Measurements from ENCODE around the gene DHX16. TPM values are rescaled to one million over a fixed set of nuclear protein-coding genes. Genes with fewer than 3 reads are reported as not detected.

Gene DHX16
- total RNA-seq, 5 donors from 2014 or later (not counting 1 experiment from before 2014, with no cell fraction given): 29.0 to 51.9 (median 46.2) TPM

GRCh38 chr6:30644769-30645168, 28.0 kb downstream of the DHX16 start:
- DNase-seq (no peak), ATAC-seq (replicated peaks in 1 of 4) (no peak)
- peaks cover 38 to 42% (median 42%) of the 10 kb centered on the region in 3 donors for H3K4me1 Mint-ChIP-seq
- Histone ChIP-seq H3K4me3 (ENCODE audit: control insufficient read depth in 1 of 2, extremely low read depth in 1 of 2, low read length in 1 of 2) (no peak overlapping the region), H3K4me1 (ENCODE audit: control insufficient read depth in 1 of 2, extremely low read depth in 1 of 2, insufficient read depth in 2 of 2, low read length in 2 of 2) (peaks cover 21 to 46% of the 10 kb centered on the region in 2 experiments), H3K27me3 (replicated peaks in 1 of 2; ENCODE audit: control insufficient read depth in 2 of 2, extremely low read depth in 1 of 2, insufficient read depth in 2 of 2, low read length in 1 of 2) (no peaks in the 10 kb centered on the region), H3K9me3 (no peaks in the 10 kb centered on the region), H3K36me3 (ENCODE audit: control insufficient read depth in 2 of 2, extremely low read depth in 1 of 2, insufficient read depth in 1 of 2, low read length in 1 of 2) (peaks cover 0 to 11% of the 10 kb centered on the region in 2 donors), H3K27ac (ENCODE audit: low read length) (no peak overlapping the region)
- no peaks in the 10 kb centered on the region for H3K9me3 Mint-ChIP-seq
- POLR2A ChIA-PET: no interaction called here
- H3K27me3 Mint-ChIP-seq: no peaks in the 10 kb centered on the region
- H3K27ac Mint-ChIP-seq: peak overlapping the region in 1 of 2 donors; percentile 34
- CTCF ChIA-PET: interaction anchor here in 1 of 2 donors (0.6 kb wide), 2 partner anchors 46 to 162 kb away, joined by 3 to 4 read pairs; no protein-coding TSS in a partner anchor
- H3K36me3 Mint-ChIP-seq: peaks cover 3% of the 10 kb centered on the region
- WGBS (ENCODE audit: insufficient coverage): 90% methylated on average over 5 of the region's 5 CpGs
- H3K4me3 Mint-ChIP-seq: no peak overlapping the region

GRCh38 chr6:30643656-30644055, 29.1 kb downstream of the DHX16 start:
- H3K27ac ChIP-seq (ENCODE audit: low read length): no peak overlapping the region
- H3K4me1 ChIP-seq (ENCODE audit: control insufficient read depth in 1 of 2, extremely low read depth in 1 of 2, insufficient read depth in 2 of 2, low read length in 2 of 2): peaks cover 21 to 42% of the 10 kb centered on the region in 2 experiments
- ChIA-PET CTCF (interaction anchor here in 1 of 2 donors (0.6 kb wide), 1 partner anchor 187 kb away, joined by 4 read pairs; no protein-coding TSS in a partner anchor), POLR2A (interaction anchor here in 1 of 2 donors (0.5 kb wide), 1 partner anchor 1039 kb away, joined by 7 read pairs; no protein-coding TSS in a partner anchor)
- peaks cover 34 to 40% (median 38%) of the 10 kb centered on the region in 3 donors for H3K4me1 Mint-ChIP-seq
- peak overlapping the region in 1 of 2 donors; percentile 34 for H3K27ac Mint-ChIP-seq
- no peak overlapping the region for H3K4me3 ChIP-seq (ENCODE audit: control insufficient read depth in 1 of 2, extremely low read depth in 1 of 2, low read length in 1 of 2)
- no peak for DNase-seq
- H3K36me3 Mint-ChIP-seq: peaks cover 3% of the 10 kb centered on the region
- H3K27me3 Mint-ChIP-seq: no peaks in the 10 kb centered on the region
- no peaks in the 10 kb centered on the region for H3K9me3 ChIP-seq
- no peaks in the 10 kb centered on the region for H3K9me3 Mint-ChIP-seq
- ATAC-seq (replicated peaks in 1 of 4): no peak
- H3K36me3 ChIP-seq (ENCODE audit: control insufficient read depth in 2 of 2, extremely low read depth in 1 of 2, insufficient read depth in 1 of 2, low read length in 1 of 2): peaks cover 0 to 11% of the 10 kb centered on the region in 2 donors
- WGBS (ENCODE audit: insufficient coverage): no CpG with 5 or more reads among the region's 2 CpGs
- no peaks in the 10 kb centered on the region for H3K27me3 ChIP-seq (replicated peaks in 1 of 2; ENCODE audit: control insufficient read depth in 2 of 2, extremely low read depth in 1 of 2, insufficient read depth in 2 of 2, low read length in 1 of 2)
- H3K4me3 Mint-ChIP-seq: no peak overlapping the region

DNA sequence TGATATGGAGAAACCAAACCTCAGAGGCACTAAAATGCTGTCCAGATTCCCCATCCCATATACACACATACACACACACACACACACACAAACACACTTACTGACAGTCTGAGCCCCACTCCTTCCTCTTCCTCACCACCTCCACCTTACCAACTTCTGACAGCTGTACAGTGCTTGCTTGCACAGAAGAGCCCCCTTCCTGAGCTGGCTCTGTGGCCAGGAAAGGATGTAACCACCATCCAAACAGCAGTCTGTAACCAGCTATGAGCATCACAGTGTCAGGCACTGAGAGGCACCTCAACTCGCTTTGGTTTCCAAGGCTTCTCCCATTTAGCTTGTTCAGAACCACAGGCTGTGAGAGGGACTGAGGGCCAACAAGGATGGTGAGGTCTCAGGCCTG, 31.8 kb downstream of the DHX16 start:
- peak overlapping the region; percentile 61 to 89 for H3K27ac Mint-ChIP-seq
- Histone ChIP-seq H3K4me1 (ENCODE audit: control insufficient read depth in 1 of 2, extremely low read depth in 1 of 2, insufficient read depth in 2 of 2, low read length in 2 of 2) (peaks cover 12 to 21% of the 10 kb centered on the region in 2 experiments), H3K27ac (ENCODE audit: low read length) (no peak overlapping the region), H3K36me3 (ENCODE audit: control insufficient read depth in 2 of 2, extremely low read depth in 1 of 2, insufficient read depth in 1 of 2, low read length in 1 of 2) (peaks cover 4 to 11% of the 10 kb centered on the region in 2 donors), H3K27me3 (replicated peaks in 1 of 2; ENCODE audit: control insufficient read depth in 2 of 2, extremely low read depth in 1 of 2, insufficient read depth in 2 of 2, low read length in 1 of 2) (no peaks in the 10 kb centered on the region), H3K9me3 (no peaks in the 10 kb centered on the region), H3K4me3 (ENCODE audit: control insufficient read depth in 1 of 2, extremely low read depth in 1 of 2, low read length in 1 of 2) (no peak overlapping the region)
- WGBS (ENCODE audit: insufficient coverage): no CpG with 5 or more reads among the region's 1 CpG
- DNase-seq (peak in 6 of 35 experiments; percentile 6 to 13 (median 10)), ATAC-seq (replicated peaks in 1 of 4) (peak; percentile 59 to 83 (median 75))
- peak overlapping the region in 1 of 3 donors; percentile 25 for H3K4me3 Mint-ChIP-seq
- peaks cover 3% of the 10 kb centered on the region for H3K36me3 Mint-ChIP-seq
- ChIA-PET CTCF (interaction anchor here in 1 of 2 donors (0.9 kb wide), 1 partner anchor 90 kb away, joined by 3 read pairs; no protein-coding TSS in a partner anchor), POLR2A (interaction anchor here in 1 of 2 donors (0.8 to 1.1 kb wide), 3 partner anchors 7 to 30 kb away, joined by 3 to 4 read pairs (median 3); no protein-coding TSS in a partner anchor)
- no peaks in the 10 kb centered on the region for H3K27me3 Mint-ChIP-seq
- peaks cover 19 to 26% (median 25%) of the 10 kb centered on the region in 3 donors for H3K4me1 Mint-ChIP-seq
- no peaks in the 10 kb centered on the region for H3K9me3 Mint-ChIP-seq

GRCh38 chr6:30640481-30640880, 32.3 kb downstream of the DHX16 start:
- peak in 3 of 4 experiments; percentile 42 to 68 (median 43) for ATAC-seq (replicated peaks in 1 of 4)
- POLR2A ChIA-PET: interaction anchor here in 1 of 2 donors (0.8 kb wide), 1 partner anchor 28 kb away, joined by 3 read pairs; no protein-coding TSS in a partner anchor
- no peaks in the 10 kb centered on the region for H3K27me3 Mint-ChIP-seq

DNA sequence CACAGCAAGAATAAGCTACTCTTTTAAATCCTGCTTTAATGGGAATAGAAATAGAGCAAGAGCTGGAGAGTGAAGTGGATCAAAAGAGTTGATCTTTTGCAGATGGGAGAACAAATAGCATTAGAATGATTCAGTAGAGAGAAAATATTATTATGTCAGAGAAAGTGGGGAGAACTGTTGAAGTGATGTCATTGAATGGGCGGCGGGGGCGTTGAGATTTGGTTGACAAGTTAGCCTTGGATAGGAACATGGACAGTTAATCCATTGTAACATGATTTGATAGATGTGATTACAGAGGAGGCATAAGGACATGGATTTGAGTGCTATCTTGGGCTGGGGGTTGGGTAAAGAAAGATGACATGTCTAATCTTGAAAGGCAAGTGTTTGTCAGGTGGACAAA, 37.0 kb downstream of the DHX16 start:
- Histone ChIP-seq H3K27me3 (replicated peaks in 1 of 2; ENCODE audit: control insufficient read depth in 2 of 2, extremely low read depth in 1 of 2, insufficient read depth in 2 of 2, low read length in 1 of 2) (no peaks in the 10 kb centered on the region), H3K27ac (ENCODE audit: low read length) (no peak overlapping the region), H3K36me3 (ENCODE audit: control insufficient read depth in 2 of 2, extremely low read depth in 1 of 2, insufficient read depth in 1 of 2, low read length in 1 of 2) (peaks cover 9 to 10% of the 10 kb centered on the region in 2 donors), H3K4me1 (ENCODE audit: control insufficient read depth in 1 of 2, extremely low read depth in 1 of 2, insufficient read depth in 2 of 2, low read length in 2 of 2) (peaks cover 3 to 5% of the 10 kb centered on the region in 2 experiments), H3K9me3 (no peaks in the 10 kb centered on the region), H3K4me3 (ENCODE audit: control insufficient read depth in 1 of 2, extremely low read depth in 1 of 2, low read length in 1 of 2) (no peak overlapping the region)
- WGBS (ENCODE audit: insufficient coverage): 93% methylated on average over 3 of the region's 3 CpGs
- Mint-ChIP-seq H3K27ac (peak overlapping the region in 1 of 2 donors; percentile 8), H3K36me3 (peaks cover 26% of the 10 kb centered on the region), H3K4me1 (peaks cover 6 to 8% (median 7%) of the 10 kb centered on the region in 3 donors), H3K27me3 (no peaks in the 10 kb centered on the region), H3K4me3 (no peak overlapping the region), H3K9me3 (no peaks in the 10 kb centered on the region)
- DNase-seq (no peak), ATAC-seq (replicated peaks in 1 of 4) (no peak)
- CTCF ChIA-PET: no interaction called here
- POLR2A ChIA-PET: no interaction called here

More at GRCh38 chr6:30640481-30640880, 32.3 kb downstream of the DHX16 start:
- Mint-ChIP-seq H3K27ac (peak overlapping the region in 1 of 2 donors; percentile 61), H3K36me3 (peaks cover 6% of the 10 kb centered on the region), H3K9me3 (no peaks in the 10 kb centered on the region), H3K4me3 (no peak overlapping the region), H3K4me1 (peaks cover 15 to 20% (median 19%) of the 10 kb centered on the region in 3 donors)
- Histone ChIP-seq H3K4me1 (ENCODE audit: control insufficient read depth in 1 of 2, extremely low read depth in 1 of 2, insufficient read depth in 2 of 2, low read length in 2 of 2) (peaks cover 10 to 17% of the 10 kb centered on the region in 2 experiments), H3K9me3 (no peaks in the 10 kb centered on the region), H3K4me3 (ENCODE audit: control insufficient read depth in 1 of 2, extremely low read depth in 1 of 2, low read length in 1 of 2) (no peak overlapping the region), H3K27me3 (replicated peaks in 1 of 2; ENCODE audit: control insufficient read depth in 2 of 2, extremely low read depth in 1 of 2, insufficient read depth in 2 of 2, low read length in 1 of 2) (no peaks in the 10 kb centered on the region), H3K27ac (ENCODE audit: low read length) (no peak overlapping the region), H3K36me3 (ENCODE audit: control insufficient read depth in 2 of 2, extremely low read depth in 1 of 2, insufficient read depth in 1 of 2, low read length in 1 of 2) (peaks cover 4 to 11% of the 10 kb centered on the region in 2 donors)
- 56% methylated on average over 3 of the region's 10 CpGs for WGBS (ENCODE audit: insufficient coverage)
- CTCF ChIA-PET: interaction anchor here in 1 of 2 donors (0.5 to 1.1 kb wide), 3 partner anchors 18 to 90 kb away, joined by 3 read pairs; no protein-coding TSS in a partner anchor
- DNase-seq: peak in 2 of 35 experiments; percentile 5 to 22

- 5% methylated on average over 34 of the region's 36 CpGs for WGBS (ENCODE audit: insufficient coverage)
- DNase-seq: peak; percentile 76 to 95 (median 87)
- Mint-ChIP-seq H3K27ac (peak within 1 kb of the TSS; percentile 94), H3K27me3 (no peaks in the 10 kb centered on the region), H3K4me1 (peaks cover 25 to 27% (median 26%) of the 10 kb centered on the region in 3 donors), H3K36me3 (peaks cover 32% of the 10 kb centered on the region), H3K9me3 (no peaks in the 10 kb centered on the region), H3K4me3 (peak within 1 kb of the TSS; percentile 84 to 89 (median 87))
- peak within 1 kb of the TSS; percentile 81 for H3K27ac ChIP-seq (ENCODE audit: low read length)
- H3K27me3 ChIP-seq (replicated peaks in 1 of 2; ENCODE audit: control insufficient read depth in 2 of 2, extremely low read depth in 1 of 2, insufficient read depth in 2 of 2, low read length in 1 of 2): no peaks in the 10 kb centered on the region
- ChIA-PET CTCF (interaction anchor here (0.5 to 1.1 kb wide), 4 partner anchors 9 to 986 kb away, joined by 3 read pairs; partner anchors contain the start of gene MRPS18B (in 2 of the 2)), POLR2A (no interaction called here)
- peaks cover 7 to 18% of the 10 kb centered on the region in 2 experiments for H3K4me1 ChIP-seq (ENCODE audit: control insufficient read depth in 1 of 2, extremely low read depth in 1 of 2, insufficient read depth in 2 of 2, low read length in 2 of 2)
- ATAC-seq (replicated peaks in 1 of 4): peak; percentile 99 to 100 (median 99)
- peak within 1 kb of the TSS; percentile 54 to 63 for H3K4me3 ChIP-seq (ENCODE audit: control insufficient read depth in 1 of 2, extremely low read depth in 1 of 2, low read length in 1 of 2)
- peaks cover 16 to 44% of the 10 kb centered on the region in 2 donors for H3K36me3 ChIP-seq (ENCODE audit: control insufficient read depth in 2 of 2, extremely low read depth in 1 of 2, insufficient read depth in 1 of 2, low read length in 1 of 2)
- H3K9me3 ChIP-seq: no peaks in the 10 kb centered on the region
Observed at GRCh38 chr6:30626484-30627366, 46.1 kb downstream of the DHX16 start, which contains the start of gene ATAT1. TSS of gene ATAT1 (plus strand) at chr6:30626874.

Data from T-cell (primary cell).